ACHN (cell line): Measurements from ENCODE around the gene DBN1.

Source experiments
- DNase-seq: peaks from one replicate; pipeline ENCODE4 v3.0.0-alpha.2; 2015
- in situ Hi-C: cut with HindIII; loops from 2 replicates; pipeline ENCODE4 v1.10.0; 2017; ENCODE audit warnings: low sequenced_read_pairs, low pct_ligation_motif_present, low pct_unique_long_range_greater_than_20kb

Gene DBN1

DNA sequence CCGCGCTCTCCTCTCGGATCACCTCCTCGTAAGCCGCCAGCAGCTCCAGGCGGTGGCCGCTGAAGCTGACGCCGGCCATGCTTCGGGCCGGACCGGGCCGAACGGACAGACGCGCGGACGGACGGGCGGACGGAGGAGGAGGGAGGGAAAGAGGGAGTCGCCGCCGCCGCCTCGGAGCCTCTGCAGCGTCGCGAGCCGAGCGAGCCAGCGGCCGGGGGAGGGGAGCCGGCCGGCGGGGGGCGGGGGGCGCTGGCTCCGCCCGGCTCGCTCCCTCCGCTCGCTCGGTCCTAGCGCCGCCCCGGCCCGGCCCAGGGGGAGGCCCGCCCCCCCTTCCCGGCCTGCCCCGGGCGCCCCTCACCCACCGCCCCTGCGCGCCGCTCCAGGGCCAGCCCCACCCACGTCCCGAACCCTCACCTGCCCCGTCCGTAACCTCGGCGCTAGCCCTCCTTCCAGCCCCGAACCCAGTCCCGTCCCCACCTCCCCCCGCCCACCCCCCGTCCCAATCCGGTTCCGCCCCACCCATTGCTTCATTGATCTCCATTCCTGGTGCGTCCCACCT is at the start of gene DBN1:
TSS of gene DBN1 (minus strand) at position 192 of the 559 bp plus-strand sequence. CDS start at position 79, 113 bp downstream.
- peak; percentile 54 for DNase-seq
- in situ Hi-C loops, result no loop called here

- in situ Hi-C loops, result no loop called here
- no peak for DNase-seq
Measured at GRCh38 chr5:177520916-177521513, 47.6 kb upstream of the DBN1 start.

GRCh38 chr5:177520271-177520670 is 46.8 kb upstream of the DBN1 start:
- in situ Hi-C loops, result no loop called here
- no peak for DNase-seq

GRCh38 chr5:177519463-177520235 is 46.2 kb upstream of the DBN1 start:
- in situ Hi-C loops, result no loop called here
- DNase-seq, result no peak

- in situ Hi-C loops, result no loop called here
- DNase-seq, result peak; percentile 97
Measured at GRCh38 chr5:177516601-177517568, 43.5 kb upstream of the DBN1 start, which contains the start of gene DDX41. TSS of gene DDX41 (minus strand) at chr5:177516961. CDS start at chr5:177516945, 16 bp downstream.

GRCh38 chr5:177515580-177515979 is 42.1 kb upstream of the DBN1 start:
- in situ Hi-C loops, result no loop called here
- no peak for DNase-seq

- in situ Hi-C loops, result no loop called here
Measured at GRCh38 chr5:177514541-177514940, 41.1 kb upstream of the DBN1 start.

GRCh38 chr5:177513500-177513899 is 40.1 kb upstream of the DBN1 start:
- in situ Hi-C loops, result no loop called here
- no peak for DNase-seq

More at GRCh38 chr5:177514541-177514940, 41.1 kb upstream of the DBN1 start:
- no peak for DNase-seq

DNA sequence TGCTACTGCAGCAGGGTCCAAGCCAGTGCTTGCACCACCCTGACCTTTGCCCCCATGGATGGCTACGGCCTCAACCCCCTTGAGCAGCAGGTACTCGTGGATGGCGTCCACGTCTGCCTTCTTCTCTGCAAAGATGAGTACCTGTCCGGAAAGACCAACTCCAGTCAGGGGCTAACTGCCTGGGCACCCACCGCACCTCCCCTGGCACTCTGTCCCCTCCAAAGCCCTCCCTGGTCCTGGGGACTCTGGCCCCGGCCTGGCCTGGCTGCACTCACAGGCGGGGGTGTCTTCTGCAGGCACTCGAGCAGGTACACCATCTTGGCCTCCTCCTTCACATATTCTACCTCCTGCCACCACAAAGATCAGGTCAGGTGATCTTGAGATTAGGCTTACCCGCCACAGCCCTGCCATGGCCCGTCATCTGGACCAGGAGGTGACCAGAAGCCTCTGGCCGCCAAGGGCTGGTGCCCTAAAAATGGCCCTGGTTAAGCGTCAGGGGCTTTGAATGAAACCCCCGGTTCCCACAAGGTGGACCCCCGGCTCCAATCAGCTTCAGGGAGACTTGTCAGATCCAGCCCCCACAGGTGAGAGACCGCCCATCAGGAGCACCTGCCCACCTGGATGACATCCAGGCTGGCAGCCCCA is 39.4 kb upstream of the DBN1 start:
- in situ Hi-C loops, result no loop called here
- no peak for DNase-seq

GRCh38 chr5:177511796-177512675 is 38.6 kb upstream of the DBN1 start:
- in situ Hi-C loops, result no loop called here
- no peak for DNase-seq

DNA sequence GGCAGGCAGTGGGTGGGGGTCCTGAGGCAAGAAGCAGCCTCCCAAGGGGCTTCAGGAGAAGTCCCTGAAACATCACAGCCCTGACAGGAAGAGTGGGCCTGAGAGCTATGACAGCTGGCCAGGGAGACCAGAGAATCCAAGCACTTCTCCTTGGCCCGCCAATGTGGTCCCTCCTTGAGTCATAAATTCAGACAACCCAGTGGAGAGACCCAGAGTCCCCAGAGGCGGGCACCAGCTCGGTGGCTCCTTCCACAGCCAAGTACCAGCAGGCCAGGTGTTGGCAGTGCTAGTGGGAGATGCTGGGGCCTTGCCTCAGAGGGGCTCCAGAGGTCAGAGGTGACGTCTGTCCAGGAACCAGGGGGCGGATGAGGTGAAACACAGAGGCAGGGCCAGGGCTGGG is 37.7 kb upstream of the DBN1 start:
- in situ Hi-C loops, result no loop called here

DNA sequence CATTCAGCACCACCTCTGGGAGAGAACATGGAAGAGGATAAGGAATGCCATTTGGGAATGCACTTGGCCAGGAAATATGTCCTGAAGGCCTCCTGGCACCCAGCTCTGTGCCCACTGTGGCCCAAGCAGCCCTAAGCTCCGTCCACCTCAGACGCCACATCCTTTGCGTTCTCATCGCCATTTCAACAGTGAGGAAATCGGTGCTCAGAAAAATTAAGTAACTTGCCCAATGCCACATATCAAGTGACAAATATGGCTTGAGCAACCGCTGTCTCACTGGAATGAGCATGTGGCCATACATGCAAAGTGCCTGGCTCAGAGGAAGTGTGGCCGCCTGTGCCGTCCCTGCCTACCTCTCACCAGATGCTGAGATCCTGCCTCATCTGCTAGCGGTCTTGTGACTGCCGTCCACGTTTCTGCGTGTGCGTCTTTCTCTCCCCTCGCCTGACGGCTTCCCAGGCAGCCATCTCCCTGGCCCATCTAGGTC is 37.2 kb upstream of the DBN1 start:
- in situ Hi-C loops, result no loop called here
- DNase-seq, result no peak

More for the DNA sequence above, 37.7 kb upstream of the DBN1 start:
- DNase-seq, result no peak

DNA sequence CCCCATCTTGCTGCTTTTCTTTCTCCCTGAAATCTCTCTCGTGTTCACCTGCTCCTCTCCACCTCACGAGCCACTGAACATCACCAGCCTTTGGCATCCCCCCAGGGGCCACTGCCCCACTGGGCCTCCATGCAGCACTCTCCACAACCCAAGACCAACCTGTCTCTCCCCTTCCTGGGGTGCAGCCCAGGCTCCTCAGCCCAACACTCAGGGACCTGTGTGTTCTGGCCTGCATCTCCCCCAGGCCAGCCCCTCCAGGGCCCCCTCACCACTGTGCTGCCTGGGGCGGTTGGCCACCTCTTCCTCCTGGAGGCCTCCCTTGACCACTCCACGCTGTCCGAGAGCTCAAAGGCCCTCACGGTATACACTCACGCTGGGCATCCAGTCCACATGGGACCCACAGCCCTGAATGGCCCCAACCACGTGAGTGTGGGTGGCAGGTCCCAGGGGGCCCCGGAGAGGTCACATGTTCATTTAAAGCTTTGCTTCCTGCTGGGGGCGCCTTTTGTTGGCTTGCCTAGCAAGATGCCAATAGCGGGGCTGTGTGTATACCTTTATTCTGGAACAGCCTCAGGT is 36.6 kb upstream of the DBN1 start:
- in situ Hi-C loops, result no loop called here
- DNase-seq, result no peak

DNA sequence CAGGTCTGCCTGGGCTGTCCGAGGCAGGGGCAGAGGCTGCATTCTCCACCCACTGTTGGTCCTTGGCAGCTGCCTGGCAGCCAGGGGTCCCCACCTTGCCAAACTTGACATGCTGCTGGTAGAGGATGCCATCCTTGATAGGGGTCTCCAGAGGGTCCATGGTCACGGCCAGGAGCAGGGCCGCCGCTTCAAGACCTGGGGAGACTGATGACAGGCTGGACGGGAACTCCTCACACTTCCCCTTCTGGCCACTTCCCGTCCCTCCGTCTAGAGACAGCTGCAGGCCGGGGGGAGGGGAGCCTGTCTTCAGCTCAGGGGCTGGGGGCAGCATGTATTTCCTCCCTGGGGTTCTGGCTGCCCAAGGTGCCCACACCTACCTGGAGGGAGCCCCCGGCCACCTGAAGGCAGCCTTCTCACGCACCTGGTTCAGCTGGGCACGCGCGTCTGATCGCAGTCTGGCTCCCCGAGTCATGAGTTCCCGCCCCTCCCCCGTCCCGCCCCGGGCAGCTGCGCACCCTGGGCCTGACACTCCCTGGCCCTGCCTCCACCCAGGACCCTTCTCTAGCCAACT is 36.0 kb upstream of the DBN1 start, which contains the start of gene DOK3:
TSS of gene DOK3 (minus strand) at position 446 of the 571 bp plus-strand sequence. CDS start at position 160, 286 bp downstream.
- DNase-seq, result no peak
- in situ Hi-C loops, result no loop called here

DNA sequence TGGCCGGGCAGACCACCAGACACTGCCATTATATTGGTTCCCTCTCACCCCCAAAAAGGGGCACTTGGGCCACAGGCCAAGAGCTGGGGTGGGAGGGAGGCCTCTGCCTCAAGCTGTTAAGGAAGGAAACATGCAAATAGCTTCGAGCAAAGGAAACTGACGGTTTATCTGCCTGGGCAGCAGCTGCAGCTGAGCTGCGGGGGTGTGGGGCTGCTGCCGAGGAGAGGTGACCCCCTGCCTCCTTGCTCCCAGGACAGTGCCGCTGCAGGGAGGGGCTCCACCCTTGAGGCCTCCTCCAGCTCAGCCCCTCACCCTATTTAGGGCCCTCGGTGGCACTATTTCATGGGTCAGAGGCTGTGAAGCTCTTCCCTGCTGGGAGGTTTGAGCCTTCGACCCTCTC is 35.4 kb upstream of the DBN1 start:
- in situ Hi-C loops, result no loop called here
- no peak for DNase-seq

DNA sequence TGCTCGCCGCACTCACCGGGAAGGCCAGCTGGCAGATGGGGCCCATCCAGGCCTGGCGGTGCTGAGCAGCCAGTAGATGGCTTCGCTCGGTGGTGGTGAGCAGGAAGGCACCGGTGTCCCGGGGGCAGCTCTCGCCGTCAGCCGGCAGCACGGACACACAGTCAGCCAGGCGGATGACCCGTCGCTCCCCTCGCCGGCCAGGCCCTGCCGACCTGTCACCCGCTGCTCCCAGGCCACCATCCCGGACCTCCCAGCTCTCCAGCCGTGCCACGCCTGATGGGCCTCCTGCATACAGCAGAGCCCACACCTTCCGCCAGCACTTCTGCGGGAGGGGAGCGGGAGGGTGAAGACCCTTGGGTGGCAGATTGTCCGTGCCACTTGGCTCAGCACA is 34.8 kb upstream of the DBN1 start:
- in situ Hi-C loops, result no loop called here
- no peak for DNase-seq
